Endodermal cell (in vitro differentiated cells): ENCODE measurements around the gene C2CD3. TPM values are rescaled to one million over a fixed set of nuclear protein-coding genes. Genes with fewer than 3 reads are reported as not detected.

Experiments used
- DNase-seq: peaks from one replicate; pipeline ENCODE4 v3.0.0-alpha.2; 2017
- H3K27ac ChIP-seq: 2 replicates; pipeline ENCODE4 v1.5.1; 2013; ENCODE audit warnings: mild to moderate bottlenecking, low read depth, low read length, moderate library complexity
- H3K27me3 ChIP-seq: 2 replicates; pipeline ENCODE4 v1.6.1; 2013; ENCODE audit warnings: mild to moderate bottlenecking, low read length, moderate library complexity; ENCODE audit not compliant: insufficient read depth, control insufficient read depth, poor library complexity, severe bottlenecking
- H3K36me3 ChIP-seq: 2 replicates; pipeline ENCODE4 v1.7.0; 2013; ENCODE audit warnings: mild to moderate bottlenecking, low read length, moderate library complexity; ENCODE audit not compliant: control insufficient read depth, insufficient read depth
- H3K4me1 ChIP-seq: one replicate; pipeline ENCODE4 v1.7.0; 2013; ENCODE audit warnings: low read length; ENCODE audit not compliant: control insufficient read depth, insufficient read depth
- H3K4me3 ChIP-seq: 2 replicates; pipeline ENCODE4 v1.5.1; 2013; ENCODE audit warnings: mild to moderate bottlenecking, low read length, moderate library complexity
- H3K9ac ChIP-seq: 2 replicates; pipeline ENCODE4 v1.6.1; 2013; ENCODE audit warnings: mild to moderate bottlenecking, low read length, moderate library complexity; ENCODE audit not compliant: poor library complexity, severe bottlenecking; ENCODE audit errors: extremely low read depth
- H3K9me3 ChIP-seq: 2 replicates; pipeline ENCODE4 v1.6.1; 2013; ENCODE audit warnings: mild to moderate bottlenecking, low read length, moderate library complexity; ENCODE audit not compliant: control insufficient read depth
- H3K27ac Mint-ChIP-seq: 2 replicates; pipeline ENCODE4 v1.8.0; 2020; ENCODE audit warnings: mixed read lengths
- H3K27me3 Mint-ChIP-seq: 2 replicates; pipeline ENCODE4 v1.8.0; 2021; ENCODE audit warnings: mild to moderate bottlenecking, mixed read lengths; ENCODE audit not compliant: insufficient read depth
- H3K36me3 Mint-ChIP-seq: 2 replicates; pipeline ENCODE4 v1.8.0; 2020; ENCODE audit warnings: low read depth, mixed read lengths
- H3K4me1 Mint-ChIP-seq: 2 replicates; pipeline ENCODE4 v1.8.0; 2020; ENCODE audit warnings: mixed read lengths
- H3K4me3 Mint-ChIP-seq: 2 replicates; pipeline ENCODE4 v1.8.0; 2020; ENCODE audit warnings: mild to moderate bottlenecking, moderate library complexity, mixed read lengths
- H3K9me3 Mint-ChIP-seq: 2 replicates; pipeline ENCODE4 v1.8.0; 2020; ENCODE audit warnings: mild to moderate bottlenecking, mixed read lengths
- WGBS, 2 experiments: methylation state at CpG; one replicate each; pipeline versions ENCODE4 v1.1.5 to v1.1.7; 2013; ENCODE audit warnings: missing lambda C conversion rate in 2 of 2, mixed read lengths in 1 of 2; ENCODE audit not compliant: insufficient coverage in 1 of 2, insufficient read length in 1 of 2; 5-methylcytosine and 5-hydroxymethylcytosine counted together
- total RNA-seq, 2 donors: library from RNA; stranded (reverse); fragmentation: NEBNext Ultra II Directional in 1 of 2; extraction: Animal tissue kit (Norgen Biotek cat#: 25700) in 1 of 2; gene quantifications; 2 replicates in 1 of 2; 3 replicates in 1 of 2; pipeline ENCODE4 v1.2.1, GENCODE V29; 2021
- TF ChIP-seq, protein P1 (sequence below): fragments of 200-600 bp; sonication (generic); conservative IDR thresholded peaks from 2 replicates; pipeline ENCODE4 v1.5.0; 2021; ENCODE audit warnings: antibody characterized with exemption, mild to moderate bottlenecking

Gene C2CD3
- total RNA-seq, 2 donors from 2014 or later: 31.0 to 34.2 TPM

DNA sequence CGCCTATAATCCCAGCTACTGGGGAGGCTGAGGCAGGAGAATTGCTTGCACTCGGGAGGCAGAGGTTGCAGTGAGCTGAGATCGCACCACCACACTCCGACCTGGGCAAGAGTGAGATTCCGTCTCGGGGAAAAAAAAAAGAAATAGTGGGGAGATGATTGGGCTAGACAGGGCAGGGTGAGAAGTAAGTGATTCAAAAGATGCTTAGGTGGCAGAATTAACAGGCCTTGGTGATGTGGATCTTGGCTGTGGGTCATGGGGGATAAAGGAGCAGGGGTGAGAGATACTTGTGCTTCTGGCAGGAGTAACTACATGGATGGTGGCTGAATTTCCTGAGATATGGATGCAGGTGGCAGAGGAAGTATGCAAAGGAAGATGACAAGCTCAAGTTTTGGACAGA lies 148.8 kb downstream of the C2CD3 start:
- H3K9ac ChIP-seq: no peak overlapping the region
- peaks cover 11% of the 10 kb centered on the region for H3K36me3 Mint-ChIP-seq

DNA sequence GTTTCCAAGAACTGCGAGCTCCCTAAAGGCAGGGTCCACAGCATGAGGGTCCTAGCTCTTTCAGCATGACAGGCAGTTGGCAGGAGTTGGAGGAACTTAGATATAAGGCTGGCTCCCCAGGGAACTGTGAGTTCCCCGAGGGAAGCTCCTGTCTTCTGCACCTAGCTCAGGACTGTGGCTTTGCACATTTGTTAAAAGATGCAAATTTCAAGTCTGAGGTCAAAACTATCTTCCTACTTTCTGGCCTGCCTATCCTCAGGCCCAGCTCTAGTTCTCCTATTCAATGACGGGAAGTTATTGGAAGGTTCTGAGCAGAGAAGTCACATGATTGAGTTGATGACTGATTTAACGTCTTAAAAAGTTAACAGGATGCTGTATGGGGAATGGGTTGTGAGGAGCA lies 150.3 kb downstream of the C2CD3 start:
- Histone ChIP-seq H3K4me3 (no peak overlapping the region), H3K27me3 (no peaks in the 10 kb centered on the region), H3K9me3 (no peaks in the 10 kb centered on the region), H3K9ac (no peak overlapping the region), H3K36me3 (no peaks in the 10 kb centered on the region), H3K27ac (no peak overlapping the region), H3K4me1 (peaks cover 3% of the 10 kb centered on the region)
- TF ChIP-seq, protein P1, sequence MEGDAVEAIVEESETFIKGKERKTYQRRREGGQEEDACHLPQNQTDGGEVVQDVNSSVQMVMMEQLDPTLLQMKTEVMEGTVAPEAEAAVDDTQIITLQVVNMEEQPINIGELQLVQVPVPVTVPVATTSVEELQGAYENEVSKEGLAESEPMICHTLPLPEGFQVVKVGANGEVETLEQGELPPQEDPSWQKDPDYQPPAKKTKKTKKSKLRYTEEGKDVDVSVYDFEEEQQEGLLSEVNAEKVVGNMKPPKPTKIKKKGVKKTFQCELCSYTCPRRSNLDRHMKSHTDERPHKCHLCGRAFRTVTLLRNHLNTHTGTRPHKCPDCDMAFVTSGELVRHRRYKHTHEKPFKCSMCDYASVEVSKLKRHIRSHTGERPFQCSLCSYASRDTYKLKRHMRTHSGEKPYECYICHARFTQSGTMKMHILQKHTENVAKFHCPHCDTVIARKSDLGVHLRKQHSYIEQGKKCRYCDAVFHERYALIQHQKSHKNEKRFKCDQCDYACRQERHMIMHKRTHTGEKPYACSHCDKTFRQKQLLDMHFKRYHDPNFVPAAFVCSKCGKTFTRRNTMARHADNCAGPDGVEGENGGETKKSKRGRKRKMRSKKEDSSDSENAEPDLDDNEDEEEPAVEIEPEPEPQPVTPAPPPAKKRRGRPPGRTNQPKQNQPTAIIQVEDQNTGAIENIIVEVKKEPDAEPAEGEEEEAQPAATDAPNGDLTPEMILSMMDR: no peak
- Mint-ChIP-seq H3K36me3 (peaks cover 2% of the 10 kb centered on the region), H3K27me3 (no peaks in the 10 kb centered on the region), H3K9me3 (no peaks in the 10 kb centered on the region), H3K4me1 (peaks cover 5% of the 10 kb centered on the region), H3K27ac (no peak overlapping the region), H3K4me3 (no peak overlapping the region)
- no peak for DNase-seq
- WGBS, 2 experiments: 88 to 100% methylated on average over 3 to 4 of the region's 4 CpGs

More for the DNA sequence above, 148.8 kb downstream of the C2CD3 start:
- Mint-ChIP-seq H3K4me3 (no peak overlapping the region), H3K9me3 (no peaks in the 10 kb centered on the region), H3K4me1 (peaks cover 5% of the 10 kb centered on the region), H3K27ac (no peak overlapping the region), H3K27me3 (no peaks in the 10 kb centered on the region)
- Histone ChIP-seq H3K36me3 (no peaks in the 10 kb centered on the region), H3K27ac (no peak overlapping the region), H3K27me3 (no peaks in the 10 kb centered on the region), H3K9me3 (no peaks in the 10 kb centered on the region), H3K4me1 (no peaks in the 10 kb centered on the region), H3K4me3 (no peak overlapping the region)
- no peak for DNase-seq
- WGBS, 2 experiments: 94 to 97% methylated on average over 5 to 6 of the region's 6 CpGs
- TF ChIP-seq, protein P1: no peak

DNA sequence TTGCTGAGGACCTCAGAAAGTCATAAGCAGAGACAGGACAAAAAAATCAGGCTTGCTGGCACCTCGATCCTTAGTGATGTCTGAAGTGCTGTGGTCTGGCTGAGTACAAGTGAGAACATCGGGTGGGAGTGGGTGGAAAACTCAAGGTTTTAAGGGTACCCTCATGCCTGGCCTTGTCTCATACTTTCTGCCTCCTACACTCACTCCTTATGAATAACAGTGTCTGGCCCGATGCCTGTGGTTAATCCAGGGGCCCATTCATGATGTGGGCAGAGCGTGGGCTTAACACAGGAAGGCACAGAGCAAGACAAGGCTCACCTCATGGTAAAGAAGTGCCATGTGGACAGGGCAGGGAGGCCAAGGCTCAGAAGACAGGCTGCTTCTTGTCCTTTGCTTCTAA lies 150.9 kb downstream of the C2CD3 start:
- no peaks in the 10 kb centered on the region for H3K27me3 Mint-ChIP-seq
- Histone ChIP-seq H3K9me3 (no peaks in the 10 kb centered on the region), H3K4me1 (peaks cover 3% of the 10 kb centered on the region), H3K27me3 (no peaks in the 10 kb centered on the region), H3K4me3 (no peak overlapping the region), H3K9ac (no peak overlapping the region), H3K27ac (no peak overlapping the region), H3K36me3 (no peaks in the 10 kb centered on the region)
- TF ChIP-seq, protein P1: no peak
- DNase-seq: no peak
- 93 to 95% methylated on average over 4 of the region's 4 CpGs for WGBS, 2 experiments
- no peak overlapping the region for H3K4me3 Mint-ChIP-seq
- H3K36me3 Mint-ChIP-seq: peaks cover 2% of the 10 kb centered on the region
- H3K4me1 Mint-ChIP-seq: peaks cover 5% of the 10 kb centered on the region
- no peaks in the 10 kb centered on the region for H3K9me3 Mint-ChIP-seq
- no peak overlapping the region for H3K27ac Mint-ChIP-seq
